DMS 273 (cell line): ENCODE data around the gene DOK6.

Experiments used
- DNase-seq: peaks from one replicate; lab custom pipeline; 2025; ENCODE audit not compliant: unreplicated experiment; lab: John Stamatoyannopoulos, UW

The DOK6 gene

GRCh38 chr18:69680123-69680522, 279.4 kb downstream of the DOK6 start:
- DNase-seq, result no peak

- no peak for DNase-seq
These were observed 282.5 kb downstream of the DOK6 start for GRCh38 chr18:69683176-69683575.

- DNase-seq, result no peak
These were observed 284.1 kb downstream of the DOK6 start for GRCh38 chr18:69684789-69685188.

GRCh38 chr18:69686861-69687260, 286.2 kb downstream of the DOK6 start:
- no peak for DNase-seq

GRCh38 chr18:69689121-69689759, 288.6 kb downstream of the DOK6 start:
- DNase-seq, result no peak

- DNase-seq, result no peak
These were observed 290.5 kb downstream of the DOK6 start for GRCh38 chr18:69691008-69691760.

- no peak for DNase-seq
These were observed 296.4 kb downstream of the DOK6 start for GRCh38 chr18:69697069-69697468.

GRCh38 chr18:69697689-69698088, 297.0 kb downstream of the DOK6 start:
- no peak for DNase-seq

GRCh38 chr18:69701305-69701704, 300.6 kb downstream of the DOK6 start:
- no peak for DNase-seq

- no peak for DNase-seq
These were observed 302.8 kb downstream of the DOK6 start for GRCh38 chr18:69703461-69703860.

GRCh38 chr18:69705987-69706386, 305.3 kb downstream of the DOK6 start:
- DNase-seq, result no peak

- DNase-seq, result no peak
These were observed 308.2 kb downstream of the DOK6 start for GRCh38 chr18:69708844-69709243.

GRCh38 chr18:69715191-69715795, 314.6 kb downstream of the DOK6 start:
- peak; percentile 63 for DNase-seq

- no peak for DNase-seq
These were observed 316.9 kb downstream of the DOK6 start for GRCh38 chr18:69717586-69717985.

GRCh38 chr18:69718912-69719547, 318.3 kb downstream of the DOK6 start:
- no peak for DNase-seq

GRCh38 chr18:69720422-69720821, 319.7 kb downstream of the DOK6 start:
- no peak for DNase-seq

GRCh38 chr18:69723434-69723833, 322.7 kb downstream of the DOK6 start:
- DNase-seq, result no peak

- no peak for DNase-seq
These were observed 324.3 kb downstream of the DOK6 start for GRCh38 chr18:69725009-69725408.

GRCh38 chr18:69725855-69726508, 325.3 kb downstream of the DOK6 start:
- no peak for DNase-seq

GRCh38 chr18:69727912-69728572, 327.4 kb downstream of the DOK6 start:
- DNase-seq, result no peak

GRCh38 chr18:69730664-69731063, 330.0 kb downstream of the DOK6 start:
- no peak for DNase-seq
